Neuronal stem cell (in vitro differentiated cells): ENCODE data around the gene CYLD.

ENCODE experiments used
- DNase-seq: peaks from one replicate; pipeline ENCODE4 v3.0.0-alpha.2; 2013; ENCODE audit warnings: low spot score
- H2AFZ ChIP-seq: one replicate; pipeline ENCODE4 v1.6.1; 2013; ENCODE audit warnings: mild to moderate bottlenecking, low read length, inconsistent platforms
- H2AK5ac ChIP-seq: 2 replicates; pipeline ENCODE4 v1.6.1; 2013; ENCODE audit warnings: low read depth, mild to moderate bottlenecking, inconsistent platforms, low read length, moderate library complexity, mixed read lengths
- H2BK120ac ChIP-seq: 2 replicates; pipeline ENCODE4 v1.6.1; 2013; ENCODE audit warnings: low read depth, mild to moderate bottlenecking, inconsistent platforms, low read length, moderate library complexity, mixed read lengths
- H2BK12ac ChIP-seq: one replicate; pipeline ENCODE4 v1.6.1; 2013; ENCODE audit warnings: low read length, inconsistent platforms
- H2BK15ac ChIP-seq: 2 replicates; pipeline ENCODE4 v1.6.1; 2013; ENCODE audit warnings: mild to moderate bottlenecking, low read length, inconsistent platforms, mixed read lengths
- H2BK5ac ChIP-seq: one replicate; pipeline ENCODE4 v1.6.1; 2013; ENCODE audit warnings: inconsistent platforms, mild to moderate bottlenecking, low read length, moderate library complexity
- H3K14ac ChIP-seq: one replicate; pipeline ENCODE4 v1.6.1; 2013; ENCODE audit warnings: low read length, inconsistent platforms
- H3K18ac ChIP-seq: 2 replicates; pipeline ENCODE4 v1.6.1; 2013; ENCODE audit warnings: low read length, inconsistent platforms
- H3K23ac ChIP-seq: 2 replicates; pipeline ENCODE4 v1.6.1; 2013; ENCODE audit warnings: low read depth, mild to moderate bottlenecking, mixed read lengths, low read length, inconsistent platforms; ENCODE audit not compliant: poor library complexity
- H3K27ac ChIP-seq: replicated peaks from 3 replicates; pipeline ENCODE4 v1.5.1; 2013; ENCODE audit warnings: low read length, inconsistent platforms
- H3K27me3 ChIP-seq, 3 experiments: 2 replicates each; pipeline ENCODE4 v1.6.1; 2013; ENCODE audit warnings: low read length in 3 of 3, mild to moderate bottlenecking in 2 of 3, inconsistent platforms in 1 of 3, low read depth in 1 of 3, mixed read lengths in 1 of 3, moderate library complexity in 1 of 3; ENCODE audit not compliant: control insufficient read depth in 3 of 3, insufficient read depth in 3 of 3
- H3K36me3 ChIP-seq, 2 donors: replicated peaks in 1 of 2; 2 replicates each; pipeline ENCODE4 v1.6.1; 2013; ENCODE audit warnings: low read length in 2 of 2; ENCODE audit not compliant: control insufficient read depth in 2 of 2, insufficient read depth in 2 of 2
- H3K4ac ChIP-seq: 2 replicates; pipeline ENCODE4 v1.6.1; 2013; ENCODE audit warnings: inconsistent platforms, mild to moderate bottlenecking, low read length, moderate library complexity
- H3K4me1 ChIP-seq, 2 donors: 1 replicate in 1 of 2; 2 replicates in 1 of 2; pipeline ENCODE4 v1.6.1; 2013; ENCODE audit warnings: low read length in 2 of 2, low read depth in 1 of 2; ENCODE audit not compliant: control insufficient read depth in 2 of 2, insufficient read depth in 1 of 2
- H3K4me2 ChIP-seq: one replicate; pipeline ENCODE4 v1.6.1; 2013; ENCODE audit warnings: mild to moderate bottlenecking, low read length, inconsistent platforms; ENCODE audit not compliant: insufficient read depth, poor library complexity, severe bottlenecking
- H3K4me3 ChIP-seq, 2 donors: 2 replicates each; pipeline ENCODE4 v1.5.1; 2013; ENCODE audit warnings: low read length in 2 of 2, mild to moderate bottlenecking in 2 of 2, inconsistent platforms in 1 of 2, moderate library complexity in 1 of 2
- H3K79me1 ChIP-seq: one replicate; pipeline ENCODE4 v1.6.1; 2013; ENCODE audit warnings: low read depth, mild to moderate bottlenecking, inconsistent platforms, low read length, moderate library complexity
- H3K9ac ChIP-seq: one replicate; pipeline ENCODE4 v1.6.1; 2013; ENCODE audit warnings: mild to moderate bottlenecking, low read depth, low read length, inconsistent platforms; ENCODE audit not compliant: poor library complexity
- H3K9me3 ChIP-seq, 2 donors: replicated peaks in 1 of 2; 2 replicates each; pipeline versions ENCODE3 to v1.6.1; 2013; ENCODE audit warnings: low read length in 2 of 2, mild to moderate bottlenecking in 2 of 2, inconsistent platforms in 1 of 2, low read depth in 1 of 2, mixed read lengths in 1 of 2, moderate library complexity in 1 of 2; ENCODE audit not compliant: control insufficient read depth in 2 of 2, insufficient read depth in 1 of 2
- H4K8ac ChIP-seq: one replicate; pipeline ENCODE4 v1.6.1; 2013; ENCODE audit warnings: low read depth, mild to moderate bottlenecking, inconsistent platforms, low read length, moderate library complexity
- H4K91ac ChIP-seq: one replicate; pipeline ENCODE4 v1.6.1; 2013; ENCODE audit warnings: low read length, low read depth, mild to moderate bottlenecking, inconsistent platforms; ENCODE audit not compliant: poor library complexity
- WGBS, 2 donors: extraction: QIAGEN DNeasy Blood & Tissue Kit; methylation state at CpG; one replicate each; pipeline ENCODE4 v1.1.7; 2013; ENCODE audit warnings: missing lambda C conversion rate in 2 of 2, mixed read lengths in 1 of 2; ENCODE audit not compliant: insufficient read length in 2 of 2, insufficient replicate concordance in 1 of 2; ENCODE audit errors: extremely low coverage in 2 of 2; 5-methylcytosine and 5-hydroxymethylcytosine counted together

Gene CYLD

DNA sequence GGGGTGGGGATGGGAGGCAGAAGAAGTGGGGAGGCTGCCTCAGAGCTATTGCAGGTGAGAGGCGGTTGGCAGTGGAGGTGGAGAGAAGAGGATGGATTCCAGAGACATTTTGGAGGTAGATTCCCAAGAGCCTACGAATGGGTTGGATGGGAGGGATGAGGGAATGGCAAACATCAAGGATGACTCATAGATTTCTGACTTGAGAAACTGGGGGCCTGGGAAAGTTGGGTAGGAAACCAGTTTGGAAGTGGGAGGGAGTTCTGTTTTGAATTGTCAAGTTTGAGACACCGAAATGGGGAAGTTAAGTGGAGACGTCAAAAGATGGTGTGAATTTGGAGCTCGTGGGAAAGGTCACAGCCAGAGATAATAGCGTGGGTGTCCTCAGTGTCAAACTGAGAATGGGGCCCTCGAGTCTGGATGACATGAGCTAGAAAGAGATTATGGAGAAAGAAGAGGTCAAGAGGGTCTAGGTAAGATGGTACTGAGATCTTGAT lies 6.2 kb upstream of the CYLD start:
- Histone ChIP-seq H2BK5ac (no peak overlapping the region), H4K91ac (no peak overlapping the region), H4K8ac (no peak overlapping the region), H3K4me1 (peaks cover 0 to 1% of the 10 kb centered on the region in 2 donors), H2AK5ac (no peak overlapping the region), H3K4me2 (no peak overlapping the region), H3K36me3 (no peaks in the 10 kb centered on the region), H3K4me3 (no peak overlapping the region), H3K27me3 (peaks cover 0 to 33% (median 0%) of the 10 kb centered on the region in 3 experiments), H3K14ac (no peak overlapping the region), H2BK12ac (no peak overlapping the region), H3K27ac (no peak overlapping the region), H3K23ac (no peak overlapping the region), H3K79me1 (no peaks in the 10 kb centered on the region), H2BK120ac (no peak overlapping the region), H3K18ac (no peak overlapping the region), H3K9ac (no peak overlapping the region), H3K9me3 (no peaks in the 10 kb centered on the region), H2AFZ (no peak overlapping the region), H2BK15ac (no peak overlapping the region), H3K4ac (no peak overlapping the region)
- WGBS, 2 donors, result no CpG with 5 or more reads among the region's 7 CpGs
- no peak for DNase-seq

DNA sequence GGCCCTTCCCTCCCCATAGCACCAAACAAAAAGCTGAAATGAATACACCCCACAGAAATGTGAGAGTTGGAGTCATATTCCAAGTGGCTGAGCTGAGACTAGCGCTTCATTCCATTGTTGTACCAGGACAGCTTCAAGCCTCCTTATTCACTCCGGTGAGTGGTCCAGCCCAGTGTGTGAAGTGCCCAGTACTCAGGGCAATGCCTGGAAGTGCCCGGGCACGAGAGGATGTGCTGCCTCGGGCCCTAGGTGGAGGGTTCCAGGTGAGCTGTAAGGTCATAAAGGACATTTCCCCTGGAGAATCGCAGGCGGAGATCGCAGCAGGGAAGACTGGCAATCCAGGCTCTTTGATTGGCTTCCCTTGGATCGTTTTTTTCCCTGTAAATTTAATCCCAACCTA lies 5.4 kb upstream of the CYLD start:
- Histone ChIP-seq H2BK12ac (no peak overlapping the region), H2AFZ (no peak overlapping the region), H4K91ac (no peak overlapping the region), H4K8ac (no peak overlapping the region), H3K36me3 (no peaks in the 10 kb centered on the region), H2BK15ac (no peak overlapping the region), H3K4me2 (no peak overlapping the region), H3K18ac (no peak overlapping the region), H3K14ac (no peak overlapping the region), H2BK5ac (no peak overlapping the region), H3K4me3 (no peak overlapping the region), H3K27me3 (peaks cover 0 to 29% (median 0%) of the 10 kb centered on the region in 3 experiments), H3K23ac (no peak overlapping the region), H3K79me1 (no peaks in the 10 kb centered on the region), H3K4ac (no peak overlapping the region), H3K9ac (no peak overlapping the region), H2BK120ac (no peak overlapping the region), H3K4me1 (peaks cover 0 to 4% of the 10 kb centered on the region in 2 donors), H3K27ac (no peak overlapping the region), H2AK5ac (no peak overlapping the region), H3K9me3 (no peaks in the 10 kb centered on the region)
- whole genome bisulfite sequencing, 2 donors, result no CpG with 5 or more reads among the region's 9 CpGs
- no peak for DNase-seq

DNA sequence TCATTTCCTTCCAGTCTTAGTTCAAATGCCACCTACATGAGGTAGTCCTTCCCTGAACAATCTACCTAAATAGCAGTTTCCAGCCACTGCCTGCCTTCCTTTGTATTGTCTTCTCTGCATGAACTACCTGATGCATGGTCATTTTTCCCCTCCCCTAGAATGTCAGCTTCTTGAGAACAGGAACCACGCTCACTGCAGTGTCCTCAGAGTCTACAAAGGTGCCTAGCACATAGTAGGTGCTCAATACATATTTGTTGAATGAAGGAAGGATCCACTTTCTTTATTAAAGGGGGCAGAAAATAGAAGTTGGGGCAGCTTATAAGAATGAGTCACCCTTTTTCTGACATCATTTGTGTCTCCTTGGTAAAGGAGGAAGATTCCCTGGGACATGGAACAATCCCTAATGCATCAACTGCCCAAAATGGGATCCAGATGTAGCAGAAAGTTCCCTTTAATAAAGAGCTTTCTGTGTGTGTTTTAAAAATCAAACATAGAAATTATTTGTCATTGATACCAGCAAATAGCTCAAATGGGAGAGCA lies 4.4 kb upstream of the CYLD start:
- no peak overlapping the region for H3K27ac ChIP-seq
- no CpG with 5 or more reads among the region's 1 CpG for WGBS, 2 donors
- no peak overlapping the region for H3K18ac ChIP-seq
- no peak overlapping the region for H2BK5ac ChIP-seq
- H3K9ac ChIP-seq, result no peak overlapping the region
- no peak overlapping the region for H3K14ac ChIP-seq
- H3K27me3 ChIP-seq, result peaks cover 0 to 29% (median 0%) of the 10 kb centered on the region in 3 experiments
- H3K36me3 ChIP-seq, result no peaks in the 10 kb centered on the region
- DNase-seq, result no peak
- H3K79me1 ChIP-seq, result no peaks in the 10 kb centered on the region
- H2AK5ac ChIP-seq, result no peak overlapping the region
- H3K23ac ChIP-seq, result no peak overlapping the region
- no peak overlapping the region for H4K8ac ChIP-seq
- H4K91ac ChIP-seq, result no peak overlapping the region
- H3K4me3 ChIP-seq, result no peak overlapping the region
- no peak overlapping the region for H2BK15ac ChIP-seq
- H2AFZ ChIP-seq, result no peak overlapping the region
- no peak overlapping the region for H2BK12ac ChIP-seq
- H3K9me3 ChIP-seq, result no peaks in the 10 kb centered on the region
- no peak overlapping the region for H3K4me2 ChIP-seq
- H2BK120ac ChIP-seq, result no peak overlapping the region
- H3K4ac ChIP-seq, result no peak overlapping the region
- H3K4me1 ChIP-seq, result peaks cover 0 to 4% of the 10 kb centered on the region in 2 donors

DNA sequence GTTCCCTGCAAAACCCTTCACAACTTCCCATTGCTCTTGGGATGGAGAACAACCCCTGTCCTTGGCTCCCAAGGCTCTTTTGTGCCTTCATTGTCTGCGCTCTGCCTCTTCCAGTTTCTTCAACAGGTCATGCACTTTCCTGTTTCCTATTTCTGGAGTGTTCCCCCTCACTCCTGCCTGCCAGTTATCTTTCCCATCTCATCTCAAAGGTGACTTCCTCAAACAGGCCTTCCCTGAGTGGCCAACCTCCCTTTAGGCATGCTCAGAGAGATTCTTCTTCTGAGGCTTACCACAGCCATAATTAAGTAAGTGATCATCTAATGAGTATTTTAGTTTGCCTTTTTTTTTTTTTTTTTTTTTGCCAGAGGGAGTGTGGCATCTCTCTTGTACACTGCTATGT lies 2.9 kb upstream of the CYLD start:
- Histone ChIP-seq H3K14ac (no peak overlapping the region), H2BK15ac (no peak overlapping the region), H2AK5ac (no peak overlapping the region), H3K36me3 (no peaks in the 10 kb centered on the region), H3K9me3 (no peaks in the 10 kb centered on the region), H3K27ac (no peak overlapping the region), H3K4me3 (no peak overlapping the region), H2AFZ (no peak overlapping the region), H3K79me1 (no peaks in the 10 kb centered on the region), H3K4me2 (no peak overlapping the region), H2BK12ac (no peak overlapping the region), H3K9ac (no peak overlapping the region), H2BK5ac (no peak overlapping the region), H3K4me1 (peaks cover 3 to 4% of the 10 kb centered on the region in 2 donors), H2BK120ac (no peak overlapping the region), H4K8ac (no peak overlapping the region), H4K91ac (no peak overlapping the region), H3K18ac (no peak overlapping the region), H3K23ac (no peak overlapping the region), H3K4ac (no peak overlapping the region), H3K27me3 (peaks cover 0 to 29% (median 0%) of the 10 kb centered on the region in 3 experiments)
- DNase-seq, result no peak
- no CpG with 5 or more reads among the region's 1 CpG for WGBS, 2 donors
